Neural cell (in vitro differentiated cells): ENCODE results near the gene ZNF30. TPM values are rescaled to one million over a fixed set of nuclear protein-coding genes. Genes with fewer than 3 reads are reported as not detected.

ENCODE experiments used
- H2AFZ ChIP-seq: fragments of 200-600, 300-800 bp; sonication (generic), shearing (Covaris generic); 2 replicates; pipeline ENCODE4 v1.6.0; 2014; ENCODE audit warnings: low read depth, mild to moderate bottlenecking, antibody characterized with exemption, low read length, moderate library complexity
- H3F3A ChIP-seq: fragments of 200-600 bp; shearing (Covaris generic); 2 replicates; pipeline ENCODE4 v1.6.1; 2016; ENCODE audit warnings: mild to moderate bottlenecking, moderate library complexity, mixed read lengths, antibody characterized with exemption, low read length; ENCODE audit not compliant: insufficient read depth, poor library complexity, severe bottlenecking
- H3K27ac ChIP-seq: fragments of 200-600, 300-800 bp; sonication (generic), shearing (Covaris generic); 2 replicates; pipeline ENCODE4 v1.5.1; 2014; ENCODE audit warnings: mild to moderate bottlenecking, low read length, moderate library complexity
- H3K27me3 ChIP-seq: fragments of 300-800, 200-600 bp; sonication (generic), shearing (Covaris generic); 2 replicates; pipeline ENCODE4 v1.6.0; 2014; ENCODE audit warnings: mild to moderate bottlenecking, low read depth, low read length, moderate library complexity; ENCODE audit not compliant: insufficient read depth
- H3K36me3 ChIP-seq: fragments of 300-800, 200-600 bp; sonication (generic), shearing (Covaris generic); 2 replicates; pipeline ENCODE4 v1.5.1; 2014; ENCODE audit warnings: mild to moderate bottlenecking, antibody characterized with exemption, low read length, moderate library complexity; ENCODE audit not compliant: insufficient read depth
- H3K4me2 ChIP-seq: fragments of 300-800, 200-600 bp; sonication (generic), shearing (Covaris generic); 2 replicates; pipeline ENCODE4 v1.6.0; 2014; ENCODE audit warnings: mild to moderate bottlenecking, low read length
- H3K4me3 ChIP-seq: fragments of 300-800, 200-600 bp; sonication (generic), shearing (Covaris generic); 2 replicates; pipeline ENCODE4 v1.5.1; 2014; ENCODE audit warnings: mild to moderate bottlenecking, low read length, moderate library complexity
- H3K79me2 ChIP-seq: fragments of 200-600 bp; shearing (Covaris generic); replicated peaks from 2 replicates; pipeline ENCODE4 v1.6.0; 2014; ENCODE audit warnings: mild to moderate bottlenecking, low read length, moderate library complexity; ENCODE audit not compliant: insufficient read depth
- H3K9ac ChIP-seq: fragments of 300-800, 200-600 bp; sonication (generic), shearing (Covaris generic); 2 replicates; pipeline ENCODE4 v1.6.1; 2016; ENCODE audit warnings: mild to moderate bottlenecking, low read length, mixed read lengths
- H3K9me2 ChIP-seq: fragments of 200-600 bp; shearing (Covaris generic); 2 replicates; pipeline ENCODE4 v1.6.1; 2016; ENCODE audit warnings: mild to moderate bottlenecking, low read length, mixed read lengths; ENCODE audit not compliant: insufficient read depth
- H3K9me3 ChIP-seq: fragments of 200-600, 300-800 bp; sonication (generic), shearing (Covaris generic); 2 replicates; pipeline ENCODE4 v1.6.1; 2016; ENCODE audit warnings: mild to moderate bottlenecking, mixed run types, low read length, moderate library complexity, mixed read lengths
- H4K20me1 ChIP-seq: fragments of 200-600 bp; shearing (Covaris generic); 2 replicates; pipeline ENCODE4 v1.6.1; 2016; ENCODE audit warnings: mild to moderate bottlenecking, mixed run types; ENCODE audit not compliant: insufficient read depth
- EP300 ChIP-seq: fragments of 450-650 bp; conservative IDR thresholded peaks from 2 replicates; pipeline ENCODE4 v1.6.1; 2014; ENCODE audit warnings: antibody characterized with exemption, mild to moderate bottlenecking, moderate library complexity; ENCODE audit not compliant: poor library complexity, severe bottlenecking
- EZH2 ChIP-seq: fragments of 200-600, 300-800 bp; shearing (Covaris generic), sonication (generic); IDR thresholded peaks from 2 replicates; pipeline ENCODE4 v1.6.1; 2014; ENCODE audit warnings: antibody characterized with exemption, low read length, borderline replicate concordance, mild to moderate bottlenecking; ENCODE audit not compliant: insufficient read depth, poor library complexity, severe bottlenecking
- MXI1 ChIP-seq: fragments of 450-650 bp; conservative IDR thresholded peaks from 2 replicates; pipeline ENCODE4 v1.6.1; 2014; ENCODE audit warnings: antibody characterized with exemption, mild to moderate bottlenecking; ENCODE audit not compliant: poor library complexity, severe bottlenecking
- POLR2AphosphoS5 ChIP-seq: IDR thresholded peaks from 2 replicates; pipeline ENCODE4 v1.6.1; 2012
- RAD21 ChIP-seq: fragments of 450-650 bp; conservative IDR thresholded peaks from 2 replicates; pipeline ENCODE4 v1.6.1; 2014; ENCODE audit warnings: antibody characterized with exemption, mild to moderate bottlenecking, moderate library complexity
- SMC3 ChIP-seq: fragments of 450-650 bp; conservative IDR thresholded peaks from 2 replicates; pipeline ENCODE4 v1.6.1; 2014; ENCODE audit warnings: antibody characterized with exemption, mild to moderate bottlenecking, moderate library complexity; ENCODE audit not compliant: poor library complexity
- TAF1 ChIP-seq: IDR thresholded peaks from 2 replicates; pipeline ENCODE4 v1.6.1; 2012; ENCODE audit warnings: low read depth
- polyA plus RNA-seq: library from polyadenylated mRNA; depleted of rRNA; stranded (reverse); fragments of >200 nt; gene quantifications from 2 replicates; pipeline ENCODE4 v1.2.3, GENCODE V29; 2014
- TF ChIP-seq, protein P1 (sequence below): IDR thresholded peaks from 2 replicates; pipeline ENCODE4 v1.6.1; 2012; ENCODE audit warnings: borderline replicate concordance
- TF ChIP-seq, protein P2 (sequence below): fragments of 450-650 bp; IDR thresholded peaks from 2 replicates; pipeline ENCODE4 v1.5.1; 2014; ENCODE audit warnings: antibody characterized with exemption, mild to moderate bottlenecking, moderate library complexity; ENCODE audit not compliant: poor library complexity, severe bottlenecking

Gene ZNF30
- polyA plus RNA-seq, 1 donor from 2014 or later: 17.6 TPM

DNA sequence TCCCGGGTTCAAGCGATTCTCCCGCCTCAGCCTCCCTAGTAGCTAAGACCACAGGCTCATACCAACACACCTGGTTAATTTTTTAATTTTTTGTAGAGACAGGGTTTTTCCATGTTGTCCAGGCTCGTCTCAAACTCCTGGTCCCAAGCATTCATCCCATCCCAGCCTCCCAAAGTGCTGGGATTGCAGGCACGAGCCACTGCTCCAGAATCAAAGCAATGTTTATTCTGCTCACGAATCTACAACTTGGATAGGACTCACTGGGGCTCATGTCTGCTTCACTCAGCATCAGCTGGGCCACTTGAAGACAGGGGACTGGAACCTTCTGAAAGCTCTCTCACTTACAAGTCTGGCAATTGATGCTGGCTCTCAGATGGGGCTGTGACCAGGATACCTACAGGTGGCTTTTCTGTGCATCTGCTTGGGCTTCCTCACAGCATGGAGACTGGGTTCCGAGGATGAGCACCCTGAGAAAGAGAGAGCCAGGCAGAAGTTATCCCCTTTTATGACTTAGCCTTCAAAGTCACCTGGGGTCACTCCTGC is 45.5 kb downstream of the ZNF30 start:
- H2AFZ ChIP-seq: no peak overlapping the region
- no peaks in the 10 kb centered on the region for H3K79me2 ChIP-seq
- no peak overlapping the region for H3K27ac ChIP-seq
- H3F3A ChIP-seq: no peaks in the 10 kb centered on the region
- no peaks in the 10 kb centered on the region for H3K27me3 ChIP-seq
- no peak overlapping the region for H3K4me3 ChIP-seq
- no peaks in the 10 kb centered on the region for H3K9me3 ChIP-seq
- H3K9ac ChIP-seq: no peak overlapping the region
- H3K9me2 ChIP-seq: no peaks in the 10 kb centered on the region
- H4K20me1 ChIP-seq: no peaks in the 10 kb centered on the region
- TF ChIP-seq MXI1: no peak
- no peak for TF ChIP-seq SMC3
- no peak for TF ChIP-seq TAF1
- H3K36me3 ChIP-seq: no peaks in the 10 kb centered on the region
- H3K4me2 ChIP-seq: no peak overlapping the region

DNA sequence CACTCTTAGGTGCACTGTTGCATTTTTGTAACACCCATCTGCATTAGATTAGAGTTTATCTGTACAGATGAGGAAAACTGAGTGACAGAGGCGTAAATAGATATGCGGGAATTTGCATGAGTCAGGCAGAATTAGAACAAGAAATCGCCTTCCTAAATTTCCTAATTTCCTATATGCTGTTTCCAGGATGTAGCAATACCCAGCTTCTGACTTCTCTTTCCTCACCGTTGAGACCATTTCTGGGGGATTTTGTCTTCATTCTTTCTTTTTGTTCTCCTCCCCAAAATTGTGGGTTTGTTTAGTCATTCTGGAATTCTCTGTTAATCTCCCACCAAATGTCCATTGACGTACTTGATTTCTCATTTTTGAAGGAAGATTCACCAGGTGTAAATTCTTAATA is 47.9 kb downstream of the ZNF30 start:
- Histone ChIP-seq H3K9ac (no peak overlapping the region), H2AFZ (no peak overlapping the region), H3K79me2 (no peaks in the 10 kb centered on the region), H4K20me1 (no peaks in the 10 kb centered on the region), H3K4me2 (no peak overlapping the region), H3K27me3 (no peaks in the 10 kb centered on the region), H3K9me2 (no peaks in the 10 kb centered on the region), H3K4me3 (no peak overlapping the region), H3K36me3 (no peaks in the 10 kb centered on the region), H3F3A (no peaks in the 10 kb centered on the region), H3K9me3 (no peaks in the 10 kb centered on the region), H3K27ac (no peak overlapping the region)
- no peak for TF ChIP-seq RAD21

DNA sequence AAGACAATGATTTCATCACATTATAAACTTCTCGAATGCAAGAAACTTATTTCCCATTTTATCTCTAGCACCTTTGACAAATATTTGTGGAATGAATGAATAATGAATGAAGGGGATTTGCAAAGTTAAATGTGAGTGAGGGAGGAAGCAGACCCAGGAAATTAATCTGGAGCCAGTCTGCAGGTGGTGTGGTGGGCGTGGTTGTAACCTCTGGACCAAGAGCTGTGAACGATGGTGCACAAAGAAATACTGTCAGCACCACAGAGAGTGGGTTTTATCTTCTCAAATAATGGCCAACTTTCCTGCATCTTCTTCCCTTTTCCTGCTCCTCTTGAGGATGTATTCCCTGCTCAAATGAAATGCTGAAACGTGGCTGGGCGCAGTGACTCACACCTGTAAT is 48.4 kb downstream of the ZNF30 start:
- Histone ChIP-seq H3K9me2 (no peaks in the 10 kb centered on the region), H3K9me3 (no peaks in the 10 kb centered on the region), H3K79me2 (no peaks in the 10 kb centered on the region), H3K27me3 (no peaks in the 10 kb centered on the region), H3K4me2 (no peak overlapping the region), H3K36me3 (no peaks in the 10 kb centered on the region), H4K20me1 (no peaks in the 10 kb centered on the region), H3K9ac (no peak overlapping the region), H3K4me3 (no peak overlapping the region), H3F3A (no peaks in the 10 kb centered on the region), H2AFZ (no peak overlapping the region), H3K27ac (no peak overlapping the region)
- no peak for TF ChIP-seq MXI1
- no peak for TF ChIP-seq TAF1
- TF ChIP-seq, protein P1, sequence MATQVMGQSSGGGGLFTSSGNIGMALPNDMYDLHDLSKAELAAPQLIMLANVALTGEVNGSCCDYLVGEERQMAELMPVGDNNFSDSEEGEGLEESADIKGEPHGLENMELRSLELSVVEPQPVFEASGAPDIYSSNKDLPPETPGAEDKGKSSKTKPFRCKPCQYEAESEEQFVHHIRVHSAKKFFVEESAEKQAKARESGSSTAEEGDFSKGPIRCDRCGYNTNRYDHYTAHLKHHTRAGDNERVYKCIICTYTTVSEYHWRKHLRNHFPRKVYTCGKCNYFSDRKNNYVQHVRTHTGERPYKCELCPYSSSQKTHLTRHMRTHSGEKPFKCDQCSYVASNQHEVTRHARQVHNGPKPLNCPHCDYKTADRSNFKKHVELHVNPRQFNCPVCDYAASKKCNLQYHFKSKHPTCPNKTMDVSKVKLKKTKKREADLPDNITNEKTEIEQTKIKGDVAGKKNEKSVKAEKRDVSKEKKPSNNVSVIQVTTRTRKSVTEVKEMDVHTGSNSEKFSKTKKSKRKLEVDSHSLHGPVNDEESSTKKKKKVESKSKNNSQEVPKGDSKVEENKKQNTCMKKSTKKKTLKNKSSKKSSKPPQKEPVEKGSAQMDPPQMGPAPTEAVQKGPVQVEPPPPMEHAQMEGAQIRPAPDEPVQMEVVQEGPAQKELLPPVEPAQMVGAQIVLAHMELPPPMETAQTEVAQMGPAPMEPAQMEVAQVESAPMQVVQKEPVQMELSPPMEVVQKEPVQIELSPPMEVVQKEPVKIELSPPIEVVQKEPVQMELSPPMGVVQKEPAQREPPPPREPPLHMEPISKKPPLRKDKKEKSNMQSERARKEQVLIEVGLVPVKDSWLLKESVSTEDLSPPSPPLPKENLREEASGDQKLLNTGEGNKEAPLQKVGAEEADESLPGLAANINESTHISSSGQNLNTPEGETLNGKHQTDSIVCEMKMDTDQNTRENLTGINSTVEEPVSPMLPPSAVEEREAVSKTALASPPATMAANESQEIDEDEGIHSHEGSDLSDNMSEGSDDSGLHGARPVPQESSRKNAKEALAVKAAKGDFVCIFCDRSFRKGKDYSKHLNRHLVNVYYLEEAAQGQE: no peak
- TF ChIP-seq SMC3: no peak
- TF ChIP-seq EZH2: no peak
- TF ChIP-seq, protein P2, sequence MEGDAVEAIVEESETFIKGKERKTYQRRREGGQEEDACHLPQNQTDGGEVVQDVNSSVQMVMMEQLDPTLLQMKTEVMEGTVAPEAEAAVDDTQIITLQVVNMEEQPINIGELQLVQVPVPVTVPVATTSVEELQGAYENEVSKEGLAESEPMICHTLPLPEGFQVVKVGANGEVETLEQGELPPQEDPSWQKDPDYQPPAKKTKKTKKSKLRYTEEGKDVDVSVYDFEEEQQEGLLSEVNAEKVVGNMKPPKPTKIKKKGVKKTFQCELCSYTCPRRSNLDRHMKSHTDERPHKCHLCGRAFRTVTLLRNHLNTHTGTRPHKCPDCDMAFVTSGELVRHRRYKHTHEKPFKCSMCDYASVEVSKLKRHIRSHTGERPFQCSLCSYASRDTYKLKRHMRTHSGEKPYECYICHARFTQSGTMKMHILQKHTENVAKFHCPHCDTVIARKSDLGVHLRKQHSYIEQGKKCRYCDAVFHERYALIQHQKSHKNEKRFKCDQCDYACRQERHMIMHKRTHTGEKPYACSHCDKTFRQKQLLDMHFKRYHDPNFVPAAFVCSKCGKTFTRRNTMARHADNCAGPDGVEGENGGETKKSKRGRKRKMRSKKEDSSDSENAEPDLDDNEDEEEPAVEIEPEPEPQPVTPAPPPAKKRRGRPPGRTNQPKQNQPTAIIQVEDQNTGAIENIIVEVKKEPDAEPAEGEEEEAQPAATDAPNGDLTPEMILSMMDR: no peak
- TF ChIP-seq RAD21: no peak
- TF ChIP-seq POLR2AphosphoS5: no peak
- TF ChIP-seq EP300: no peak
